ENCODE data around the gene SERPINE1. TPM values are rescaled to one million over a fixed set of nuclear protein-coding genes. Genes with fewer than 3 reads are reported as not detected.
"Not testable (repeated sequence)": the region's sequence is repeated elsewhere in the genome, so short reads cannot be mapped to it uniquely, and the experiment has no call there.

SERPINE1 gene
- total RNA-seq (under 1 TPM in 1 of 2 experiments, not detected in 1; 0.11 TPM), polyA plus RNA-seq (not detected), total RNA-seq (0.15 to 2.5 (median 0.31) reads per million in 6 experiments)

DNA sequence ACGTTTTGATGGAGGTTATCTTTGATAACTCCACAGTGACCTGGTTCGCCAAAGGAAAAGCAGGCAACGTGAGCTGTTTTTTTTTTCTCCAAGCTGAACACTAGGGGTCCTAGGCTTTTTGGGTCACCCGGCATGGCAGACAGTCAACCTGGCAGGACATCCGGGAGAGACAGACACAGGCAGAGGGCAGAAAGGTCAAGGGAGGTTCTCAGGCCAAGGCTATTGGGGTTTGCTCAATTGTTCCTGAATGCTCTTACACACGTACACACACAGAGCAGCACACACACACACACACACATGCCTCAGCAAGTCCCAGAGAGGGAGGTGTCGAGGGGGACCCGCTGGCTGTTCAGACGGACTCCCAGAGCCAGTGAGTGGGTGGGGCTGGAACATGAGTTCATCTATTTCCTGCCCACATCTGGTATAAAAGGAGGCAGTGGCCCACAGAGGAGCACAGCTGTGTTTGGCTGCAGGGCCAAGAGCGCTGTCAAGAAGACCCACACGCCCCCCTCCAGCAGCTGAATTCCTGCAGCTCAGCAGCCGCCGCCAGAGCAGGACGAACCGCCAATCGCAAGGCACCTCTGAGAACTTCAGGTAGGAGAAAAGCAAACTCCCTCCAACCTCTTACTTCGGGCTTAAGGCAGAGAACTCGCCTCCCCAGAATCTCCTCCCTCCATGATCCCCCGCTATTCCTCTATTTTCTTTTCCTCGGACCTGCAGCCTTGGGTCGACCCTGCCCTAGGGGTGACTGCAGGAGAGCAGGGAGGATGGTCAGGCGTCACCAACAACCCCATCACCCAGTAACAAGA is at the start of gene SERPINE1:
Gene SERPINE1 (plus strand): TSS at position 454 of the 809 bp plus-strand sequence. CDS start 1,290 bp downstream, outside the sequence.
- peak within 1 kb of the TSS; percentile 29 to 76 (median 64) for H3K4me3 Mint-ChIP-seq
- no peaks in the 10 kb centered on the region for H3K36me3 Mint-ChIP-seq
- peaks cover 25 to 45% (median 37%) of the 10 kb centered on the region in 4 donors for H3K4me1 Mint-ChIP-seq
- DNase-seq (peak in 9 of 10 donors; percentile 11 to 75 (median 33)), ATAC-seq (peak; percentile 84 to 89)
- peak within 1 kb of the TSS in 4 of 10 donors; percentile 52 to 81 (median 67) for H3K27ac Mint-ChIP-seq
- H3K9me3 Mint-ChIP-seq: no peaks in the 10 kb centered on the region
- POLR2A ChIA-PET: no interaction called here
- peaks cover 26 to 85% (median 35%) of the 10 kb centered on the region in 5 donors for H3K27me3 Mint-ChIP-seq

GRCh38 chr7:101077303-101078086 is 49.4 kb upstream of the SERPINE1 start:
- Mint-ChIP-seq H3K4me3 (peak overlapping the region in 3 of 10 donors; percentile 3 to 66 (median 34)), H3K4me1 (peaks cover 4 to 8% (median 7%) of the 10 kb centered on the region in 4 donors), H3K27me3 (peaks cover 0 to 8% (median 5%) of the 10 kb centered on the region in 5 donors), H3K9me3 (no peaks in the 10 kb centered on the region), H3K27ac (peak overlapping the region in 1 of 10 donors; percentile 2), H3K36me3 (no peaks in the 10 kb centered on the region)
- peak; percentile 68 to 88 (median 76) for DNase-seq
- ATAC-seq: peak; percentile 99 to 100
- POLR2A ChIA-PET: interaction anchor here (0.6 kb wide), 1 partner anchor 13 kb away, joined by 3 read pairs; no protein-coding TSS in a partner anchor

DNA sequence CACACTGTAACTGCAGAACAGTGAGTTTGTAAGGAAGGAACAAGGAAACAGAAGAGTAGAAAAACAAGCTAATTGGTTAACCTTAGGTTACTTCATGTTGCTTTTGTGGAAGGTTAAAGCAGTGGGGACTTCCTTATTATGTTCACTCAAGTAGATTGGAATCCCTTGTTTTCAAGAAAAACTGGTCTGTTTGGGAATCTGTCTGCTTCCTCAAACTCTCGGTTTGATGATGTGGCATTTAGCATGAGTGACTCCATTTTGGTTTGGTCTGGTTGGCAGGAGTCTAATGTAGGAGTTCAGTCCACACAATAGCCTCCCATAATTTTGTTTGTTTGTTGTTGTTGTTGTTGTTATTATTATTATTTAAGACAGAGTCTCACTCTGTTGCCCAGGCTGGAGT is 45.5 kb upstream of the SERPINE1 start:
- Mint-ChIP-seq H3K27ac (no peak overlapping the region), H3K36me3 (peaks cover 0 to 6% (median 0%) of the 10 kb centered on the region in 3 donors), H3K4me3 (no peak overlapping the region), H3K9me3 (no peaks in the 10 kb centered on the region), H3K27me3 (peaks cover 0 to 5% (median 0%) of the 10 kb centered on the region in 5 donors), H3K4me1 (peaks cover 9 to 26% (median 25%) of the 10 kb centered on the region in 4 donors)
- ATAC-seq: no peak
- no peak for DNase-seq
- POLR2A ChIA-PET: no interaction called here

DNA sequence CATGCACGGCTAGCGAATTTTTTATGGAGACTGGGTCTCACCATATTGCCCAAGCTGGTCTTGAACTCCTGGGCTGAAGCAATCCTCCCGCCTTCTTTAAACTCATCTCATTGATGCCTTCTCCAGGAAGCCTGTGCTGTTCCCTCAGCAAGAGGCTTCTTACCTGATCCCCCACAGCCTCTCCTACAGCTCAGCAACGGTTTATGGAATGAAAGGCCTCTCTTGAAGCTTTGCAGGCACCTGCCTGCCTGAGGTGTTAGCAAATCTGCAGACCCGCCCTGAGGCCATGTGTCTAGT is 42.1 kb upstream of the SERPINE1 start:
- POLR2A ChIA-PET: interaction anchor here (0.5 to 2.3 kb wide), 9 partner anchors 10 to 377 kb away, joined by 3 to 13 read pairs (median 4); partner anchors contain the start of genes SLC12A9, SRRT and UFSP1
- no peaks in the 10 kb centered on the region for H3K9me3 Mint-ChIP-seq
- no peak for ATAC-seq
- H3K36me3 Mint-ChIP-seq: peaks cover 0 to 26% (median 0%) of the 10 kb centered on the region in 3 donors
- no peaks in the 10 kb centered on the region for H3K27me3 Mint-ChIP-seq
- H3K4me3 Mint-ChIP-seq: peak overlapping the region; percentile 96 to 100 (median 98)
- peak overlapping the region; percentile 98 to 100 (median 99) for H3K27ac Mint-ChIP-seq
- DNase-seq: peak in 1 of 10 donors; percentile 12
- peaks cover 12 to 44% (median 35%) of the 10 kb centered on the region in 4 donors for H3K4me1 Mint-ChIP-seq

DNA sequence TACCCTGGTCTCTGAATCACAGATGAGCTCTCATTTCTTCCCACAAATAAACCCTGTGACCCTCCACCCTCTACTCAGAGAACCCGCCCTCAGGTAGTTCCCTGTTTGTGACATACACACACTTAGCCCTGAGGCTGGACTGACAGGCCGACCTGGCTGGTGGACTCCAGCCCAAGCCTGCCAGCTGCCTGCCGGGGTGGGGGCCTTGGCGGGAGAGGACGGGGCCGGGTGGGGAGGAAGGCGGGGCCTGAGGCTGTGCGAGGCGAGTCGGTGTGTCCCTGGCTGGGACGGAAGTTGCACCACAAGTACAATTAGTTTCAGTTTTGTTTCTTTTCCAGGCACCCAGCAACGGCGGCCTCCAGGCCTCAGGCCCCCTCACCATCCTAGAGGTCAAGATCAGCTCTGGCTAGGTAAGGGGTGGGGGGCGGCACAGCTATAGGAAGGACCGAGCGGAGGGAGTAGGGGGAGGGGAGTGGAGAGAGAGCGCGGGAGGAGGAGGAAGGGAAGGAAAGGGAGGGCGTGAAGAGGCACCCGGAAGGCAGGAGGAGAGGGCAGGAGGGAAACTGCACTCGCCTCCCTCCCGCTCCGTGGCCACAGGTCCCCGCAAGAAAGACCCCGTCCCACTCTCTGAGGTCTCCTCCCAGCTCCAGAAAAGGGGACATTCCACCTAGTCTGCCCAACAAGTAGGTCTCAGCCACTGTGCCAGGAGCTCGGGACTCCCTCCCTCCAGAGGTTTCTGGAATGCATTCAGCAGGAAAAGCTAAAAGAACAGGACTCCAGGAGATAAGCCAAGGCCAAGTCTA is 41.5 kb upstream of the SERPINE1 start, which contains the start of gene TRIM56:
Gene TRIM56 (plus strand): TSS at position 320 of the 803 bp plus-strand sequence. CDS start 1,832 bp downstream, outside the sequence.
- H3K36me3 Mint-ChIP-seq: peaks cover 0 to 28% (median 0%) of the 10 kb centered on the region in 3 donors
- POLR2A ChIA-PET: interaction anchor here (0.5 to 2.3 kb wide), 8 partner anchors 10 to 312 kb away, joined by 3 to 13 read pairs (median 4); partner anchors contain the start of genes SLC12A9, SRRT and UFSP1
- peak within 1 kb of the TSS; percentile 98 to 100 (median 99) for H3K27ac Mint-ChIP-seq
- peak; percentile 58 to 87 (median 72) for DNase-seq
- peaks cover 13 to 47% (median 39%) of the 10 kb centered on the region in 4 donors for H3K4me1 Mint-ChIP-seq
- H3K9me3 Mint-ChIP-seq: no peaks in the 10 kb centered on the region
- peak within 1 kb of the TSS; percentile 96 to 100 (median 98) for H3K4me3 Mint-ChIP-seq
- H3K27me3 Mint-ChIP-seq: no peaks in the 10 kb centered on the region
- peak; percentile 93 to 94 for ATAC-seq

DNA sequence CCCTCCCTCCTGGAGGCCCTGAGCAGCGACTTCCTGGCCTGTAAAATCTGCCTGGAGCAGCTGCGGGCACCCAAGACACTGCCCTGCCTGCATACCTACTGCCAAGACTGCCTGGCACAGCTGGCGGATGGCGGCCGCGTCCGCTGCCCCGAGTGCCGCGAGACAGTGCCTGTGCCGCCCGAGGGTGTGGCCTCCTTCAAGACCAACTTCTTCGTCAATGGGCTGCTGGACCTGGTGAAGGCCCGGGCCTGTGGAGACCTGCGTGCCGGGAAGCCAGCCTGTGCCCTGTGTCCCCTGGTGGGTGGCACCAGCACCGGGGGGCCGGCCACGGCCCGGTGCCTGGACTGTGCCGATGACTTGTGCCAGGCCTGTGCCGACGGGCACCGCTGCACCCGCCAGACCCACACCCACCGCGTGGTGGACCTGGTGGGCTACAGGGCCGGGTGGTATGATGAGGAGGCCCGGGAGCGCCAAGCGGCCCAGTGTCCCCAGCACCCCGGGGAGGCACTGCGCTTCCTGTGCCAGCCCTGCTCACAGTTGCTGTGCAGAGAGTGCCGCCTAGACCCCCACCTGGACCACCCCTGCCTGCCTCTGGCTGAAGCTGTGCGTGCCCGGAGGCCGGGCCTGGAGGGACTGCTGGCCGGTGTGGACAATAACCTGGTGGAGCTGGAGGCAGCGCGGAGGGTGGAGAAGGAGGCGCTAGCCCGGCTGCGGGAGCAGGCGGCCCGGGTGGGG is 39.4 kb upstream of the SERPINE1 start:
- Mint-ChIP-seq H3K9me3 (no peaks in the 10 kb centered on the region), H3K36me3 (peaks cover 0 to 47% (median 6%) of the 10 kb centered on the region in 3 donors), H3K27ac (peak overlapping the region in 1 of 10 donors; percentile 98), H3K4me3 (peak overlapping the region in 3 of 10 donors; percentile 24 to 80 (median 50)), H3K27me3 (no peaks in the 10 kb centered on the region), H3K4me1 (peaks cover 20 to 53% (median 47%) of the 10 kb centered on the region in 4 donors)
- no peak for ATAC-seq
- no peak for DNase-seq
- POLR2A ChIA-PET: interaction anchor here (1.1 kb wide), 1 partner anchor 165 kb away, joined by 4 read pairs; no protein-coding TSS in a partner anchor

DNA sequence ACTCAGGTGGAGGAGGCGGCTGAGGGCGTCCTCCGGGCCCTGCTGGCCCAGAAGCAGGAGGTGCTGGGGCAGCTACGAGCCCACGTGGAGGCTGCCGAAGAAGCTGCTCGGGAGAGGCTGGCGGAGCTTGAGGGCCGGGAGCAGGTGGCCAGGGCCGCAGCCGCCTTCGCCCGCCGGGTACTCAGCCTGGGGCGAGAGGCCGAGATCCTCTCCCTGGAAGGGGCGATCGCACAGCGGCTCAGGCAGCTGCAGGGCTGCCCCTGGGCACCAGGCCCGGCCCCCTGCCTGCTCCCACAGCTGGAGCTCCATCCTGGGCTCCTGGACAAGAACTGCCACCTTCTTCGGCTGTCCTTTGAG is 38.9 kb upstream of the SERPINE1 start:
- ATAC-seq: no peak

DNA sequence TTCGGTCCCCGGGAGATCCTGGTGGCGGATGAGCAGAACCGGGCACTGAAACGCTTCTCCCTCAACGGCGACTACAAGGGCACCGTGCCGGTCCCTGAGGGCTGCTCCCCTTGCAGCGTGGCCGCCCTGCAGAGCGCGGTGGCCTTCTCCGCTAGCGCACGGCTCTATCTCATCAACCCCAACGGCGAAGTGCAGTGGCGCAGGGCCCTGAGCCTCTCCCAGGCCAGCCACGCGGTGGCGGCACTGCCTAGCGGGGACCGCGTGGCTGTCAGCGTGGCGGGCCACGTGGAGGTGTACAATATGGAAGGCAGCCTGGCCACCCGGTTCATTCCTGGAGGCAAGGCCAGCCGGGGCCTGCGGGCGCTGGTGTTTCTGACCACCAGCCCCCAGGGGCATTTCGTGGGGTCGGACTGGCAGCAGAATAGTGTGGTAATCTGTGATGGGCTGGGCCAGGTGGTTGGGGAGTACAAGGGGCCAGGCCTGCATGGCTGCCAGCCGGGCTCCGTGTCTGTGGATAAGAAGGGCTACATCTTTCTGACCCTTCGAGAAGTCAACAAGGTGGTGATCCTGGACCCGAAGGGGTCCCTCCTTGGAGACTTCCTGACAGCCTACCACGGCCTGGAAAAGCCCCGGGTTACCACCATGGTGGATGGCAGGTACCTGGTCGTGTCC is 37.9 kb upstream of the SERPINE1 start:
- no peak for ATAC-seq

More for the DNA sequence above, 38.9 kb upstream of the SERPINE1 start:
- DNase-seq: no peak
- POLR2A ChIA-PET: interaction anchor here (1.1 kb wide), 1 partner anchor 164 kb away, joined by 4 read pairs; no protein-coding TSS in a partner anchor
- Mint-ChIP-seq H3K36me3 (peaks cover 0 to 49% (median 6%) of the 10 kb centered on the region in 3 donors), H3K27ac (peak overlapping the region in 1 of 10 donors; percentile 61), H3K4me3 (peak overlapping the region in 1 of 10 donors; percentile 36), H3K27me3 (no peaks in the 10 kb centered on the region), H3K4me1 (peaks cover 20 to 56% (median 47%) of the 10 kb centered on the region in 4 donors), H3K9me3 (no peaks in the 10 kb centered on the region)

GRCh38 chr7:101089876-101090275 is 37.0 kb upstream of the SERPINE1 start:
- ATAC-seq (no peak), DNase-seq (no peak)
- H3K9me3 Mint-ChIP-seq: no peaks in the 10 kb centered on the region
- H3K4me3 Mint-ChIP-seq: no peak overlapping the region
- POLR2A ChIA-PET: interaction anchor here (0.6 kb wide), 1 partner anchor 12 kb away, joined by 3 read pairs; no protein-coding TSS in a partner anchor
- H3K36me3 Mint-ChIP-seq: peaks cover 0 to 57% (median 6%) of the 10 kb centered on the region in 3 donors
- no peaks in the 10 kb centered on the region for H3K27me3 Mint-ChIP-seq
- H3K27ac Mint-ChIP-seq: peak overlapping the region in 5 of 10 donors; percentile 13 to 85 (median 57)
- peaks cover 21 to 56% (median 48%) of the 10 kb centered on the region in 4 donors for H3K4me1 Mint-ChIP-seq

More for the DNA sequence above, 37.9 kb upstream of the SERPINE1 start:
- POLR2A ChIA-PET: no interaction called here
- peaks cover 22 to 57% (median 48%) of the 10 kb centered on the region in 4 donors for H3K4me1 Mint-ChIP-seq
- H3K9me3 Mint-ChIP-seq: no peaks in the 10 kb centered on the region
- H3K36me3 Mint-ChIP-seq: peaks cover 0 to 52% (median 6%) of the 10 kb centered on the region in 3 donors
- peak overlapping the region in 2 of 10 donors; percentile 61 to 85 for H3K27ac Mint-ChIP-seq
- no peaks in the 10 kb centered on the region for H3K27me3 Mint-ChIP-seq
- no peak for DNase-seq
- H3K4me3 Mint-ChIP-seq: peak overlapping the region in 5 of 10 donors; percentile 14 to 75 (median 33)

- peaks cover 0 to 49% (median 6%) of the 10 kb centered on the region in 3 donors for H3K36me3 Mint-ChIP-seq
- POLR2A ChIA-PET, H3K4me3 Mint-ChIP-seq, H3K27ac Mint-ChIP-seq, DNase-seq, H3K27me3 Mint-ChIP-seq, ATAC-seq, H3K9me3 Mint-ChIP-seq: not testable (repeated sequence)
- H3K4me1 Mint-ChIP-seq: peaks cover 28 to 42% (median 35%) of the 10 kb centered on the region in 4 donors
These were observed 34.5 kb upstream of the SERPINE1 start for GRCh38 chr7:101092266-101092905.
